ENCODE measurements around the gene ZPR1. TPM values are rescaled to one million over a fixed set of nuclear protein-coding genes. Genes with fewer than 3 reads are reported as not detected.

ZPR1 gene
- total RNA-seq, 6 donors from 2014 or later: 17.6 to 56.1 (median 34.4) TPM

DNA sequence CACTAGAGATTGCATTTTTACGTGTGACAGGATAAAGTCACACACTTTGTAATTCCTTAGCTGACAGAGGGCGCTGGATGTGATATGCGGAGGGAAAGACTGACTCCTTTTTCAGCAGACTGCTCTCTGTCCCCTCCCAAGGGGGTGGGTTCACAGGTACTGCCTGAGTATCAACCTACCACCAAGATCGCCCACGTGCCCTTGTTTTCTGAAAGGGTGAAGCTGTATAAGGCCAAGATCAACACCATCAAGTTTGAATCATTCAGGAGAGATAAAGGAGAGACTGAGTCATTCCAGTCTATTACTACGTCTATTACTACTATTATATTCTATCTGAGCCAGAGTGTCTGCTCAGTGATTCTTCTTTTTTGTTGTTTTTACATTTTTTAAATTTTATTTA, 45.7 kb downstream of the ZPR1 start:
- no peak for ATAC-seq (ENCODE audit: low FRiP score in 2 of 2)

DNA sequence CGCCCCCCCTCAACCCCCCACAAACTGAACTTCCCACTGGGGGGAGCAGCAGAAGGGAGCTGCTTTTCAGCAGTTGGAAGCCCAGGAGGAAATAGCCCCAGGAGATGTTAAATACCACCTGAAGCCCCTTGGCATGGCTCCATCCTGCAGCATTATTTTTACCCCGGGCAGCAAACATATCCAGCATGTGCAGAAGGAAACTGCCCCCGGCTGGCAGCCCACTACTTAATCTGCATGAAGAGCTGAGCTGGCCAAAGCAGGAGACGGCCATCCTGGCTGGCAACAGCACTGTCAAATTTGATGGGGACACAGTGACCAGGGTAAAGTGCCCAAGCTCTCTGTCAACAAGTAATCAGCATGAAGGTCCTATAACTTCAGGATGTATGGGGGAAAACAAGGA, 47.1 kb downstream of the ZPR1 start:
- Histone ChIP-seq H3K27me3 (no peaks in the 10 kb centered on the region), H3K4me3 (no peak overlapping the region), H3K9me3 (no peaks in the 10 kb centered on the region), H3K27ac (no peak overlapping the region), H3K4me1 (peaks cover 0 to 10% (median 5%) of the 10 kb centered on the region in 4 donors), H3K36me3 (peaks cover 0 to 2% (median under 1%) of the 10 kb centered on the region in 4 donors)
- WGBS, 2 donors: 61 to 62% methylated on average over 3 to 4 of the region's 4 CpGs
- TF ChIP-seq POLR2A (IDR thresholded peaks at IDR 0.05): no peak
- TF ChIP-seq, protein P1, sequence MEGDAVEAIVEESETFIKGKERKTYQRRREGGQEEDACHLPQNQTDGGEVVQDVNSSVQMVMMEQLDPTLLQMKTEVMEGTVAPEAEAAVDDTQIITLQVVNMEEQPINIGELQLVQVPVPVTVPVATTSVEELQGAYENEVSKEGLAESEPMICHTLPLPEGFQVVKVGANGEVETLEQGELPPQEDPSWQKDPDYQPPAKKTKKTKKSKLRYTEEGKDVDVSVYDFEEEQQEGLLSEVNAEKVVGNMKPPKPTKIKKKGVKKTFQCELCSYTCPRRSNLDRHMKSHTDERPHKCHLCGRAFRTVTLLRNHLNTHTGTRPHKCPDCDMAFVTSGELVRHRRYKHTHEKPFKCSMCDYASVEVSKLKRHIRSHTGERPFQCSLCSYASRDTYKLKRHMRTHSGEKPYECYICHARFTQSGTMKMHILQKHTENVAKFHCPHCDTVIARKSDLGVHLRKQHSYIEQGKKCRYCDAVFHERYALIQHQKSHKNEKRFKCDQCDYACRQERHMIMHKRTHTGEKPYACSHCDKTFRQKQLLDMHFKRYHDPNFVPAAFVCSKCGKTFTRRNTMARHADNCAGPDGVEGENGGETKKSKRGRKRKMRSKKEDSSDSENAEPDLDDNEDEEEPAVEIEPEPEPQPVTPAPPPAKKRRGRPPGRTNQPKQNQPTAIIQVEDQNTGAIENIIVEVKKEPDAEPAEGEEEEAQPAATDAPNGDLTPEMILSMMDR (IDR thresholded peaks at IDR 0.05): no peak
- no peak for DNase-seq
- no peak for ATAC-seq (ENCODE audit: low FRiP score in 2 of 2)

More for the DNA sequence above, 45.7 kb downstream of the ZPR1 start:
- TF ChIP-seq POLR2A (IDR thresholded peaks at IDR 0.05) (no peak), POLR2AphosphoS5 (IDR thresholded peaks at IDR 0.05) (no peak), EP300 (IDR thresholded peaks at IDR 0.05) (no peak)
- TF ChIP-seq, protein P1 (IDR thresholded peaks at IDR 0.05): no peak
- H3K4me1 ChIP-seq: peaks cover 0 to 10% (median 5%) of the 10 kb centered on the region in 4 donors
- H3K27me3 ChIP-seq: no peaks in the 10 kb centered on the region
- H3K36me3 ChIP-seq: peaks cover 0 to 14% (median 9%) of the 10 kb centered on the region in 4 donors
- no peak for DNase-seq
- no peak overlapping the region for H3K4me3 ChIP-seq
- H3K9me3 ChIP-seq: no peaks in the 10 kb centered on the region
- peak overlapping the region in 1 of 4 donors; percentile 6 for H3K27ac ChIP-seq
- 63 to 64% methylated on average over 6 of the region's 6 CpGs for whole genome bisulfite sequencing, 2 donors

DNA sequence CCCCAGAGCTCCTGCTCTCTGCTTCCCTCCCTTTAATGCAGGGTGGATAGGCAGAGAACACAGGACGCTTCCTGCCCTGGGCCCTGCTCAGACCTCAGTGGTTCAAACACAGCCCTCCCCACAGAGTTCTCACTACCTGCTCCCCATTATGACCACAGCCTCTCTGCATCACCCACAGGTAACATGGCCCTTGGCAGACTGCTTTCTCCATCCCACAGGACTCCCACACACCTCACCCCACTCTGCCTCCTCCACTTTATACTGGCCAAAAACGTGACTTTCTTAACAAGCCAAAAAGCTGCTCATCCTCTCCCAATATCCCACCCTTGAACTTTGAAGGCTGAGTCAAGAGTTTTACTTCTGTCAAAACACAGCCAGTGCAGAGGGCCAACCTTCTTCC, 48.8 kb downstream of the ZPR1 start:
- no peak for DNase-seq
- ATAC-seq (ENCODE audit: low FRiP score in 2 of 2): no peak
- Histone ChIP-seq H3K9me3 (no peaks in the 10 kb centered on the region), H3K4me3 (no peak overlapping the region), H3K27ac (no peak overlapping the region), H3K4me1 (peaks cover 0 to 10% (median 5%) of the 10 kb centered on the region in 4 donors), H3K36me3 (no peaks in the 10 kb centered on the region), H3K27me3 (no peaks in the 10 kb centered on the region)
- no peak for TF ChIP-seq POLR2A (IDR thresholded peaks at IDR 0.05)
- TF ChIP-seq POLR2AphosphoS5 (IDR thresholded peaks at IDR 0.05): no peak
- TF ChIP-seq EP300 (IDR thresholded peaks at IDR 0.05): no peak
- TF ChIP-seq, protein P1 (IDR thresholded peaks at IDR 0.05): no peak
- 73 to 80% methylated on average over 2 of the region's 2 CpGs for WGBS, 2 donors

DNA sequence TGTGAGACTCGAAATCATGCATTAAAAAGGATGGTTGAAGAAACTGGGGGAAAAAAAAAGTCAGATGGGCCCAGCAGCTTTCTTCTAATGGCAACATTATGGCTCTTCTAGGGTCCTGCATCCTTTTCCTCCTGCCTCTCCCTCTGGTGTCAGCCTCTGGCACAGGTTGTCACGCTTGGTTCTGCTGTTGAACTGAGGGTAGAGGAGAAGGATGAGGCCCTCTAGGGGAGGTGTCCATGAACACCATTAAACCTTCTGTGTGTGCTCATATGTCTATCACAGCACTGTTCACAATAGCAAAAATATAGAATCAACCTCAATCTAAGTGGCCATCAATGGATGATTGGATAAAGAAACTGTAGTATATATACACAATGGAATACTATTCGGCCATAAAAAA, 51.1 kb downstream of the ZPR1 start:
- no peaks in the 10 kb centered on the region for H3K27me3 ChIP-seq
- TF ChIP-seq, protein P1 (IDR thresholded peaks at IDR 0.05): no peak
- TF ChIP-seq POLR2AphosphoS5 (IDR thresholded peaks at IDR 0.05) (no peak), POLR2A (IDR thresholded peaks at IDR 0.05) (no peak)
- no peaks in the 10 kb centered on the region for H3K9me3 ChIP-seq
- H3K27ac ChIP-seq: no peak overlapping the region
- DNase-seq (no peak), ATAC-seq (ENCODE audit: low FRiP score in 2 of 2) (no peak)
- no peaks in the 10 kb centered on the region for H3K36me3 ChIP-seq
- peaks cover 0 to 9% (median 5%) of the 10 kb centered on the region in 4 donors for H3K4me1 ChIP-seq
- H3K4me3 ChIP-seq: no peak overlapping the region
- 86 to 96% methylated on average over 3 of the region's 3 CpGs for WGBS, 2 donors

DNA sequence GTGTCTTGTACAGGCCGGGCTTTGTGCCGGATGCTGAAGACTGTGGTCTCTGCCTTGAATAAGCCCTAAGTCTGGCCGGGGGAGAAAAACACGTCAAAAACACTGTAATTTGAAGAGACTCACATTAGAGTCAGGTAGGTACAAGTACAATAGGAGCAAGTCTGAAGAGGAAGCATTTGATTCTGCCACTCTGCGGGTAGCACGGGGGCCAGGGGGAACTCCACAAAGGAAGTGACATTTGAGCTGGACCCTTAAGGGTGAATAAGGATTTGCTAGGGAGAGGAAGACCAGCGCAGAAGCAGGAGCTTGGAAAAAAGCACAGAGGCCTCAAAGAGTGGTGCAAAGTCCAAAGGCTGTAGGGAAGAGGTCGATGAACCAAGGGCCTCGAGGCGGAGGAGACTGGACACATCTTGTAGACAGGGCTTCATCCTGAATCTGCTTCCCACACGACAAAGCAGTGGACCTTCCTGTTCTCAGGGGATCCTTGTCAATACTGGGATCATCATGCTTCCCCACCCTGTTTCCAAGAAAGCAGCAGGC, 53.8 kb downstream of the ZPR1 start:
- no peak for ATAC-seq (ENCODE audit: low FRiP score in 2 of 2)
- no peak for DNase-seq
- Histone ChIP-seq H3K4me1 (peaks cover 0 to 9% (median 5%) of the 10 kb centered on the region in 4 donors), H3K27me3 (no peaks in the 10 kb centered on the region), H3K27ac (no peak overlapping the region), H3K9me3 (no peaks in the 10 kb centered on the region), H3K4me3 (no peak overlapping the region), H3K36me3 (no peaks in the 10 kb centered on the region)
- 73 to 75% methylated on average over 11 of the region's 11 CpGs for WGBS, 2 donors
- TF ChIP-seq, protein P1 (IDR thresholded peaks at IDR 0.05): no peak
- TF ChIP-seq EP300 (IDR thresholded peaks at IDR 0.05) (no peak), POLR2A (IDR thresholded peaks at IDR 0.05) (no peak), POLR2AphosphoS5 (IDR thresholded peaks at IDR 0.05) (no peak)

Measured in upper lobe of left lung (tissue), 6 donors.